ENCODE results near the gene SDC3.

The SDC3 gene

GRCh38 chr1:30908316-30908695, 252 bp downstream of the SDC3 start:
- H3K9me3 Mint-ChIP-seq: no peaks in the 10 kb centered on the region
- H3K27ac Mint-ChIP-seq: no peak overlapping the region
- no peak for TF ChIP-seq CTCF (IDR thresholded peaks at IDR 0.05)
- no peak overlapping the region for H3K4me3 Mint-ChIP-seq
- H3K4me1 Mint-ChIP-seq: peaks cover 51% of the 10 kb centered on the region
- peaks cover 41% of the 10 kb centered on the region for H3K27me3 Mint-ChIP-seq (ENCODE audit: low read depth, poor library complexity)
- H3K36me3 Mint-ChIP-seq (ENCODE audit: low read depth): no peaks in the 10 kb centered on the region
- peak; percentile 64 for DNase-seq

- peak; percentile 46 for DNase-seq
- Mint-ChIP-seq H3K27ac (no peak overlapping the region), H3K4me1 (peaks cover 57% of the 10 kb centered on the region), H3K27me3 (ENCODE audit: low read depth, poor library complexity) (peaks cover 41% of the 10 kb centered on the region), H3K36me3 (ENCODE audit: low read depth) (no peaks in the 10 kb centered on the region), H3K9me3 (no peaks in the 10 kb centered on the region), H3K4me3 (peak overlapping the region; percentile 87)
- TF ChIP-seq CTCF (IDR thresholded peaks at IDR 0.05): no peak
Measured at GRCh38 chr1:30907481-30908315, 860 bp downstream of the SDC3 start.

GRCh38 chr1:30906631-30907441, 1.7 kb downstream of the SDC3 start:
- Mint-ChIP-seq H3K9me3 (no peaks in the 10 kb centered on the region), H3K27me3 (ENCODE audit: low read depth, poor library complexity) (peaks cover 41% of the 10 kb centered on the region), H3K4me1 (peaks cover 60% of the 10 kb centered on the region), H3K4me3 (peak overlapping the region; percentile 87), H3K27ac (peak overlapping the region; percentile 84), H3K36me3 (ENCODE audit: low read depth) (no peaks in the 10 kb centered on the region)
- TF ChIP-seq CTCF (IDR thresholded peaks at IDR 0.05): no peak
- no peak for DNase-seq

GRCh38 chr1:30905916-30906620, 2.5 kb downstream of the SDC3 start:
- no peaks in the 10 kb centered on the region for H3K9me3 Mint-ChIP-seq
- peaks cover 41% of the 10 kb centered on the region for H3K27me3 Mint-ChIP-seq (ENCODE audit: low read depth, poor library complexity)
- peaks cover 66% of the 10 kb centered on the region for H3K4me1 Mint-ChIP-seq
- H3K4me3 Mint-ChIP-seq: peak overlapping the region; percentile 60
- no peak for TF ChIP-seq CTCF (IDR thresholded peaks at IDR 0.05)
- no peak for DNase-seq
- no peaks in the 10 kb centered on the region for H3K36me3 Mint-ChIP-seq (ENCODE audit: low read depth)
- peak overlapping the region; percentile 84 for H3K27ac Mint-ChIP-seq

- no peak for TF ChIP-seq CTCF (IDR thresholded peaks at IDR 0.05)
- Mint-ChIP-seq H3K36me3 (ENCODE audit: low read depth) (no peaks in the 10 kb centered on the region), H3K4me1 (peaks cover 60% of the 10 kb centered on the region), H3K27me3 (ENCODE audit: low read depth, poor library complexity) (peaks cover 36% of the 10 kb centered on the region), H3K4me3 (no peak overlapping the region), H3K27ac (no peak overlapping the region), H3K9me3 (no peaks in the 10 kb centered on the region)
- no peak for DNase-seq
Measured at GRCh38 chr1:30905403-30905802, 3.2 kb downstream of the SDC3 start.

Data from nephron progenitor cell (in vitro differentiated cells).